Motor neuron (in vitro differentiated cells): ENCODE data around the gene RASL11B. TPM values are rescaled to one million over a fixed set of nuclear protein-coding genes. Genes with fewer than 3 reads are reported as not detected.

Experiments
- ATAC-seq, 8 experiments: fragments of 200-7000 bp; cut with Tn5 transposase; replicated peaks in 6 of 8; 2 replicates each; pipeline ENCODE4 v1.8.0; 2021; ENCODE audit warnings: mild to moderate bottlenecking in 8 of 8, moderate library complexity in 8 of 8
- H3K27ac ChIP-seq, 2 donors: fragments of 250-450 bp; sonication (Bioruptor Pico); 2 replicates each; pipeline ENCODE4 v1.9.0; 2021; ENCODE audit warnings: antibody characterized with exemption in 2 of 2, mild to moderate bottlenecking in 2 of 2, moderate library complexity in 1 of 2
- H3K4me1 ChIP-seq, 2 donors: fragments of 250-450 bp; sonication (Bioruptor Pico); replicated peaks in 1 of 2; 2 replicates each; pipeline ENCODE4 v1.6.1; 2021; ENCODE audit warnings: antibody characterized with exemption in 2 of 2, mild to moderate bottlenecking in 2 of 2, moderate library complexity in 1 of 2
- H3K4me3 ChIP-seq, 5 donors: fragments of 250-450 bp; sonication (Bioruptor Pico); 2 replicates each; pipeline ENCODE4 v1.9.0; 2021; ENCODE audit warnings: antibody characterized with exemption in 5 of 5, mild to moderate bottlenecking in 5 of 5, moderate library complexity in 4 of 5
- WGBS, 10 experiments: fragments of 450-650 bp; shearing (Covaris generic); methylation state at CpG; one replicate each; pipeline ENCODE4 v1.0.0; 2022; 5-methylcytosine and 5-hydroxymethylcytosine counted together
- in situ Hi-C, 9 experiments: fragments of 400-800 bp; cut with MboI; loops; one replicate each; pipeline ENCODE4 v1.15.0; 2021; ENCODE audit warnings: low sequenced_read_pairs in 9 of 9, low pct_unique_long_range_greater_than_20kb in 2 of 9; ENCODE audit not compliant: unreplicated experiment in 9 of 9
- total RNA-seq, 8 experiments: library from RNA; unstranded; fragments of 300-600 nt; gene quantifications; 2 replicates each; pipeline versions ENCODE4 v1.2.3 to v1.2.4, GENCODE V29; 2022

Gene RASL11B
- total RNA-seq, 8 experiments from 2014 or later, result 0.41 to 17.7 (median 2.5) TPM

- 20 to 100% (median 87%) methylated on average over 1 to 3 of the region's 3 CpGs; no CpG with 5 or more reads in 2 of the 10 experiments for WGBS, 10 experiments
- Histone ChIP-seq H3K4me1 (peaks cover 5 to 9% of the 10 kb centered on the region in 2 donors), H3K27ac (no peak overlapping the region), H3K4me3 (no peak overlapping the region)
- in situ Hi-C loops, result no loop called here
- peak in 2 of 8 experiments; percentile 38 to 75 for ATAC-seq
Observed at GRCh38 chr4:52850406-52851124, 11.6 kb upstream of the RASL11B start.

DNA sequence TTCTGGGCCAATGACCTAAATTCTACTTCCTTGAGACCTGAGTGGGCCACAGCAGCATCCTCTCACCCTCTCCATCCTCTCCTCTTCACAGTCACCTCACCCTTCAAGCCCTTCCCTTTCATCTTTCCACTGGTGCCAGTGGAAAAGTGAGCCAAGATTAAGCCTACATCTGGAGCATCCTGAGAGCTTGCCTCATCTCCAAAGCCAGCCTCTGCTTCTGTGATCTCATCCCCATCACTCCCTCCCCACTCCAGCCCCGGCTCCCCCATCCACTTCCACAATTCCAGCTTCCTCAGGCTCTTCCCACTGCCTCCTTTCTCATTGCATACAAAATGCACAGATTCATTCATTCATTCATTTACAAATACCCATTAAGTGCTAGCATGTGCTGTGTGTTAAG lies 10.1 kb upstream of the RASL11B start:
- WGBS, 10 experiments, result 20% methylated on average over 1 of the region's 1 CpG; no CpG with 5 or more reads in 9 of the 10 experiments
- Histone ChIP-seq H3K4me3 (no peak overlapping the region), H3K4me1 (peaks cover 6 to 9% of the 10 kb centered on the region in 2 donors), H3K27ac (no peak overlapping the region)
- in situ Hi-C loops, result no loop called here
- no peak for ATAC-seq

- in situ Hi-C loops, result no loop called here
- no peak for ATAC-seq
- WGBS, 10 experiments, result 62 to 96% (median 84%) methylated on average over 1 to 3 of the region's 3 CpGs; no CpG with 5 or more reads in 4 of the 10 experiments
- Histone ChIP-seq H3K27ac (no peak overlapping the region), H3K4me1 (peaks cover 6 to 9% of the 10 kb centered on the region in 2 donors), H3K4me3 (no peak overlapping the region)
Observed at GRCh38 chr4:52852711-52853110, 9.4 kb upstream of the RASL11B start.

DNA sequence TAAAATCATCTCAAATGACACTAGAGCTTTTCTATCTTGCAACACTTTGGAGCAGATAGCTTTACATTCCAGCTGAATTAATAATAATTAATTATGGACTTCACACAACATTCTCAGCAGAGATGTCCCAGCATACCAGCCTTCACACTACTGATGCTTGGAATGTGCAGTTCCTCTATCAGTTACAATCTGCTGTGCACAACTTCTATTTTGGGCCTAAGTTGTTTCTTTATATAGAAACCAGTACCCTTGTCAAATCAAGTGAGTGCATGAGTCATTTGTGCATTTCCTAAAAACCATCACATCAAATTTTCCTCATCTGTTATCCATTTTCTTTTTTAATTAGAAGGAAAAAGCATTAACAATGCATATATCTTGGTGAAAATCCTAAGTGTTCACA lies 8.8 kb upstream of the RASL11B start:
- H3K27ac ChIP-seq, result no peak overlapping the region
- peaks cover 6 to 9% of the 10 kb centered on the region in 2 donors for H3K4me1 ChIP-seq
- no peak overlapping the region for H3K4me3 ChIP-seq
- ATAC-seq, result peak in 3 of 8 experiments; percentile 25 to 77 (median 57)
- in situ Hi-C loops, result no loop called here

DNA sequence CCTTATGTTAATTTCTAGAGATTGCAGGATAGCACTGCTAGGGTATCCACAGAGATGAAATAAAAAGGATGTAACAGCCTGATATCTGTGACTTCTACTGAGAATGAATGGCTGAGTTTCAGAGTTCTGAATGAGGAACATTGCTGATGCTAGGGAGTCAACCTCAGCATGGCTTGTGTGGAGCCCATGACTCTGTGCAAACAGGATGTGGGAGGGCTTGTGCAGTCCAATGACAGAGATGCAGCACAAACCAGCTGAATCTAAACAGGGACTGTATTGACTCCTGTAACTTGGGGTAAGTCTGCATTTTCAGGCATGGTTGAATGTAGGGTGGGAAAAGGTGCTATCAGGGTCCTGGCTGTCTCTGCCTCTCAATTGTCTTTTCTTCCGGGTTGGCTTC lies 5.3 kb upstream of the RASL11B start:
- ATAC-seq, result no peak
- no peak overlapping the region for H3K4me3 ChIP-seq
- in situ Hi-C loops, result no loop called here
- 80 to 100% (median 100%) methylated on average over 1 of the region's 1 CpG; no CpG with 5 or more reads in 5 of the 10 experiments for WGBS, 10 experiments
- no peak overlapping the region for H3K27ac ChIP-seq
- peaks cover 6 to 9% of the 10 kb centered on the region in 2 donors for H3K4me1 ChIP-seq

DNA sequence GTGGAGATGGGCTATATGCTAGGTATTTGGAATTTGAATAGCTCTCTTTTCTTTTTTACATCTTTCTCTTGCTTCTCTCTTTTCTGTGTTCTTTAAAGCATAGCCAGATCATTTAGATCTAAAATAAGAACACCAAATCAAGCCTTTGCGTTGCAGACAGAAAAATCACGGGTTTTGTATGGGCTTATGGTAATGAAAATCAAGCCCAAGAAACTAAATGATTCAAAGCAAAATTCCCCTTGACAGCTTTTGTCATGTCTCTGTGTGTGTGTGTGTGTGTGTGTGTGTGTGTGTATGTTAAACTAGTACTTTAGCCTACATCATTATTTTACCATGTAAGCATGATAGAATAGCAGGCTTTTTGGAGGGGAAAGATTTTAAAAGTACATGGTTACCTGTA lies 1.8 kb upstream of the RASL11B start:
- in situ Hi-C loops, result no loop called here
- 40 to 100% (median 83%) methylated on average over 1 to 2 of the region's 2 CpGs; no CpG with 5 or more reads in 1 of the 10 experiments for WGBS, 10 experiments
- peaks cover 3 to 12% of the 10 kb centered on the region in 2 donors for H3K4me1 ChIP-seq
- no peak overlapping the region for H3K27ac ChIP-seq
- H3K4me3 ChIP-seq, result no peak overlapping the region
- ATAC-seq, result no peak

GRCh38 chr4:52861171-52861823 lies 820 bp upstream of the RASL11B start:
- peak in 1 of 8 experiments; percentile 3 for ATAC-seq
- WGBS, 10 experiments, result 20 to 86% (median 54%) methylated on average over 1 to 16 of the region's 26 CpGs; no CpG with 5 or more reads in 2 of the 10 experiments
- H3K4me1 ChIP-seq, result peaks cover 0 to 10% of the 10 kb centered on the region in 2 donors
- H3K27ac ChIP-seq, result no peak overlapping the region
- peak overlapping the region; percentile 43 to 73 (median 58) for H3K4me3 ChIP-seq
- in situ Hi-C loops, result no loop called here

DNA sequence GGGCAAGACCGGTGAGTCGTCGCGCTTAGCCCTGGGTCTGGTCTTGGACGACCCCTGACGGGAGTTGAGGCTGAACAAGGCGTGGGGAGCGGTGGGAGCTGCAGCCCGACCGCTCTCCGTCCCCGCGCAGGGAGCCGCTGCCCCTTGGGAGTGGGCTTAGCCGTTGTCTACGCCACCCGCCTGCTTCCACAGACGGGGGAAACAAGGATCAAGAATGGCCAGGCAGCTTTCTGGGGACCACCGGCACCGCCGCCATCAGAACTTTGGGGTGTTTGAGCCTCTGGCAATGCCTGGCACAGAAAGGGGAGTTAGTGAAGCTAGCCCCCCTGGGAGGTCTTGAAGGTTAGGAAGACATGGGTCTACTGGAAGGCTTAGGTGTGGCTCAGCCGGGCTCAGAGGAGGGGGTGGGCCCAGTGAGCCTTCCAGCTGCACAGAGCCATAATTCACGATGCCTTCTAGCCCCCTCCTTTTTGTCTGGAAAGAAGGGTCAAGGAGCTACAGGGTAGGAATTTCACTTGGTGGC lies 583 bp downstream of the RASL11B start:
- peaks cover 0 to 12% of the 10 kb centered on the region in 2 donors for H3K4me1 ChIP-seq
- 0 to 6% (median 6%) methylated on average over 1 to 6 of the region's 23 CpGs; no CpG with 5 or more reads in 7 of the 10 experiments for WGBS, 10 experiments
- no peak overlapping the region for H3K27ac ChIP-seq
- H3K4me3 ChIP-seq, result peak overlapping the region; percentile 43 to 73 (median 58)
- in situ Hi-C loops, result no loop called here
- peak in 4 of 8 experiments; percentile 24 to 39 (median 28) for ATAC-seq

DNA sequence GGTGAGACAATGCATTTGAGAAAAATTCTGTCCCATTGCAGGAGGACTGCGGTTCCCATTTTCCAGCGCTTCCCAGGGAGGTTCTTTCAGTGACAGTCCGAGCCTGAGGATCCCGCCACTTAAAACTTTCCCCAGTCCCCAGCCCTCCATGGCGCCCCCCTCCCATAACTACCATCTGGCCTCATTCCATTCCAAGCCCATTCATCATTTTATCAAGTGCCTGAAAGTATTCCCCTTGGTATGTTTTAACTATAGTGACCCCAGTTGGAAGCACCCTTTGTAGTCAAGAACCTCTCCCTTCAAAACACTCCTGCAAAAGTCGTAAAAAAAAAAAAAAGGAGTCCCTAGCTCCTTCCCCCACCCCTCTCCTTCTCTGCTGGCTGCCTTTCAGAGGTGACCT lies 1.2 kb downstream of the RASL11B start:
- WGBS, 10 experiments, result 0 to 86% (median 25%) methylated on average over 1 to 3 of the region's 6 CpGs; no CpG with 5 or more reads in 4 of the 10 experiments
- no peak overlapping the region for H3K27ac ChIP-seq
- H3K4me1 ChIP-seq, result peaks cover 2 to 18% of the 10 kb centered on the region in 2 donors
- in situ Hi-C loops, result no loop called here
- H3K4me3 ChIP-seq, result peak overlapping the region in 1 of 5 donors; percentile 44
- no peak for ATAC-seq

DNA sequence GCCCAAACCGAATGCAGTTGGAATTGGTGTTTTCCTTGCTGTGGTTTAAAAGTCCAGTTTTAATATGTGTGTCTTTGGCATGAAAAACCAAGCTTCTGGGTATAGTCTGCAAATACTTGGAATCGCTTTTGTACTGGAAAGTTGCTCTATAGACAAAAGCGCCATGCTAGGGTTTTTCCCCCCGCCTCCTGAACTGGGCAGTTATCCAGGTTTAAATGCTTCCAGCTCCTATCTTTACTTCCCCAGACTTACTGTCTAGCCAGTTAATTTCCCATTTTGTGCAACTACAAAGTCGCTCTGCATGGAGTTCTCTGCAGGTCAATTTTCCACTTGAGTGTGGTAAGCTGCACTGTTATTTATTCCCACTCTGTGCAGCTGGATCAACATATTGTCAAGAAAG lies 2.7 kb downstream of the RASL11B start:
- ATAC-seq, result no peak
- in situ Hi-C loops, result no loop called here
- Histone ChIP-seq H3K4me3 (no peak overlapping the region), H3K27ac (no peak overlapping the region), H3K4me1 (peaks cover 7 to 25% of the 10 kb centered on the region in 2 donors)
- WGBS, 10 experiments, result 51 to 100% (median 89%) methylated on average over 1 to 5 of the region's 5 CpGs; no CpG with 5 or more reads in 3 of the 10 experiments

GRCh38 chr4:52865300-52865699 lies 3.2 kb downstream of the RASL11B start:
- in situ Hi-C loops, result no loop called here
- 53 to 100% (median 90%) methylated on average over 1 to 8 of the region's 9 CpGs; no CpG with 5 or more reads in 1 of the 10 experiments for WGBS, 10 experiments
- Histone ChIP-seq H3K4me1 (peaks cover 7 to 25% of the 10 kb centered on the region in 2 donors), H3K4me3 (no peak overlapping the region), H3K27ac (no peak overlapping the region)
- no peak for ATAC-seq

DNA sequence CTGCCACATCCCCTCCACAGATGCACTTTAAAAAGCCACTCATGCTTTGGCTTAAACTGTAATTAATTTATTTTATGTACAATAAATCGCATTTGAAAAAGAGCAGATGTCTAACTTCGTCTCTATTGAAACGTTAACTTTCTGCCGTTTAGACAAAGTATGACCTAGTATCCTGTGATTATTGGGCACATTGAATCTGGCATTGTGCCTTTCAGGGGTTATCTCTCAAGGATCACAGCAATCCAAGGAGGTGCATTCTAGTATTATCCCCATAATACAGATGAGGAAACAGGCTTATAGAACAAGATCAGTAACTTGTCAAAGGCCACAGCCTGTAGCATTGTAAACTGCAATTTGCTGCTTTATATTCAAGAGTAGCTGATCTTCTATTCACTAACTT lies 4.6 kb downstream of the RASL11B start:
- H3K4me3 ChIP-seq, result no peak overlapping the region
- H3K4me1 ChIP-seq, result peaks cover 7 to 25% of the 10 kb centered on the region in 2 donors
- in situ Hi-C loops, result no loop called here
- no peak for ATAC-seq
- no peak overlapping the region for H3K27ac ChIP-seq
- 67 to 100% (median 92%) methylated on average over 2 to 4 of the region's 4 CpGs; no CpG with 5 or more reads in 2 of the 10 experiments for WGBS, 10 experiments

GRCh38 chr4:52867163-52867562 lies 5.0 kb downstream of the RASL11B start:
- in situ Hi-C loops, result no loop called here
- H3K4me1 ChIP-seq, result peaks cover 7 to 25% of the 10 kb centered on the region in 2 donors
- H3K4me3 ChIP-seq, result no peak overlapping the region
- WGBS, 10 experiments, result 20 to 100% (median 83%) methylated on average over 1 to 4 of the region's 4 CpGs; no CpG with 5 or more reads in 4 of the 10 experiments
- no peak overlapping the region for H3K27ac ChIP-seq
- ATAC-seq, result no peak
